ENCODE measurements around the gene SNED1.

The SNED1 gene

DNA sequence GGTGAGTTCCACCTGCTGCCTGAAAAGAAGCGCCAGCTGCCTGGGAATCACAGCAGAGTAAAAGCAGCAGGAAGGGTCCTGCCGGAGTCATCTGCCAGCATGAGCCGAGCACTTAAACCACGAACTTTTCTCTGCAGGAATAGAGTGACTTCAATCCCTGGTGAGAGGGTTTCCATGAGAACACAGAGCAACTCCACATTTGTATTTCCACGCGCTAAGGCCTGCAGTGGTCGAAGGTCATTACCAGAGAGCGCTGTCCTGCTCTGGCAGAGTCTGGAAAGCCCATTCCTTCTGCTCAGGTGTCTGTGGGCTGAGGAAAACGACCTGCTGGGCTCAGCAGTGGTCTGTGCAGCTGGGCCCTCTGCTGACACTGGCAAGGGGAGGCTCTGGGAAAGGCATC is 144.2 kb downstream of the SNED1 start:
- H3K4me1 ChIP-seq (ENCODE audit: low read length) = no peaks in the 10 kb centered on the region
- no peaks in the 10 kb centered on the region for H3F3A ChIP-seq (ENCODE audit: insufficient read depth, low read length)
- no peaks in the 10 kb centered on the region for H4K20me1 ChIP-seq (ENCODE audit: insufficient read depth, low read length)
- H3K27ac ChIP-seq (ENCODE audit: low read length) = no peak overlapping the region
- H2AFZ ChIP-seq (ENCODE audit: low read length) = no peak overlapping the region
- no peaks in the 10 kb centered on the region for H3K9me3 ChIP-seq (replicated peaks; ENCODE audit: insufficient read depth, low read length)
- H3K4me2 ChIP-seq (ENCODE audit: low read depth, low read length) = no peak overlapping the region
- peaks cover under 1% of the 10 kb centered on the region; the same call in 1 of the 2 replicates for H3K79me2 ChIP-seq (ENCODE audit: low read length)
- no peaks in the 10 kb centered on the region for H3K9me2 ChIP-seq (replicated peaks; ENCODE audit: insufficient read depth, low read length)
- no peak overlapping the region for H3K9ac ChIP-seq (ENCODE audit: low read length)
- TF ChIP-seq EZH2 (optimal IDR thresholded peaks at IDR 0.05; ENCODE audit: low read depth, low read length) (no peak), EZH2phosphoT487 (IDR thresholded peaks at IDR 0.05; ENCODE audit: low read length) (no peak)
- TF ChIP-seq, protein P1, sequence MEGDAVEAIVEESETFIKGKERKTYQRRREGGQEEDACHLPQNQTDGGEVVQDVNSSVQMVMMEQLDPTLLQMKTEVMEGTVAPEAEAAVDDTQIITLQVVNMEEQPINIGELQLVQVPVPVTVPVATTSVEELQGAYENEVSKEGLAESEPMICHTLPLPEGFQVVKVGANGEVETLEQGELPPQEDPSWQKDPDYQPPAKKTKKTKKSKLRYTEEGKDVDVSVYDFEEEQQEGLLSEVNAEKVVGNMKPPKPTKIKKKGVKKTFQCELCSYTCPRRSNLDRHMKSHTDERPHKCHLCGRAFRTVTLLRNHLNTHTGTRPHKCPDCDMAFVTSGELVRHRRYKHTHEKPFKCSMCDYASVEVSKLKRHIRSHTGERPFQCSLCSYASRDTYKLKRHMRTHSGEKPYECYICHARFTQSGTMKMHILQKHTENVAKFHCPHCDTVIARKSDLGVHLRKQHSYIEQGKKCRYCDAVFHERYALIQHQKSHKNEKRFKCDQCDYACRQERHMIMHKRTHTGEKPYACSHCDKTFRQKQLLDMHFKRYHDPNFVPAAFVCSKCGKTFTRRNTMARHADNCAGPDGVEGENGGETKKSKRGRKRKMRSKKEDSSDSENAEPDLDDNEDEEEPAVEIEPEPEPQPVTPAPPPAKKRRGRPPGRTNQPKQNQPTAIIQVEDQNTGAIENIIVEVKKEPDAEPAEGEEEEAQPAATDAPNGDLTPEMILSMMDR (IDR thresholded peaks at IDR 0.05; ENCODE audit: low read length) = no peak
- H3K36me3 ChIP-seq (replicated peaks; ENCODE audit: insufficient read depth, low read length) = no peaks in the 10 kb centered on the region
- no peak overlapping the region for H3K4me3 ChIP-seq (ENCODE audit: low read length)
- no peaks in the 10 kb centered on the region for H3K27me3 ChIP-seq (replicated peaks; ENCODE audit: insufficient read depth, low read length)
- DNase-seq = no peak
